ENCODE measurements around the gene PMPCA.
A peak's percentile ranks its signal among the peaks of the same experiment; 100 is the strongest.
"Not testable (repeated sequence)": the region's sequence is repeated elsewhere in the genome, so short reads cannot be mapped to it uniquely, and the experiment has no call there.

The PMPCA gene

GRCh38 chr9:136394312-136395019, 16.0 kb upstream of the PMPCA start:
- DNase-seq (ENCODE audit: low read depth in 2 of 2) = no peak

DNA sequence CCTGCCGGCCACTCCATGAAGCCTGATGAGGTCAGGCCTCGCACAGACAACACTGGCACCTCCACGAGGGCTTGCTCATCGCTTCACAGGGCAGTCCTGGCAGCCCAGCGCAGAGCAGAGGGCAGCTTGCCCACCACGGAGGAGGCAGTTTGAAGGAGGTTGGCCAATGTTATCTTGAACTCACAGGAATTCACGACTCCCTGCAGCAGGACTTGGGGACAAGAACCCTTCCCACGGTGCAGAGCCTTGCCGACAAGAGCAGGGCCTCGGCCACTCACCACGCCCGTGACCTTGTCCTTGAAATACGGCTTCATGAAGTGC, 15.5 kb upstream of the PMPCA start:
- DNase-seq (ENCODE audit: low read depth in 2 of 2) = no peak

- DNase-seq (ENCODE audit: low read depth in 2 of 2) = no peak
Observed at GRCh38 chr9:136395345-136396218, 14.9 kb upstream of the PMPCA start.

- no peak for DNase-seq (ENCODE audit: low read depth in 2 of 2)
Observed at GRCh38 chr9:136396219-136396515, 14.3 kb upstream of the PMPCA start.

DNA sequence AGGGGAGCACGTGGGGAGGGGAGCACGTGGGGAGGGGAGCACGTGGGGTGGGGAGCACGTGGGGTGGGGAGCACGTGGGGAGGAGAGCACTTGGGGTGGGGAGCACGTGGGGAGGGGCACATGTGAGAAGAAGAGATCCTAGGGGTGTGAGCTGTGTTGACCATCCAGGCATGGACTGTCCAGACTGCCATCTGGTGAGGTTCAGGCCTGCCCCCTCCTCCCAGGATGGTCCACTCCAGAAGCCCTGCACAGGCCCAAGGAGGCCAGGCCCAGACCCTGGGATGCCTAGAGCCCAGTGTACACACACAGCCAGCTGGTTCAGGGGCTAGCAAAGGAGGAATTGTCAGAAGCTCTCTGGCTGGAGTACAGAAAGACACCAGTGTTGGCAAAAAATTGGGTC, 12.8 kb upstream of the PMPCA start:
- DNase-seq (ENCODE audit: low read depth in 2 of 2) = no peak

DNA sequence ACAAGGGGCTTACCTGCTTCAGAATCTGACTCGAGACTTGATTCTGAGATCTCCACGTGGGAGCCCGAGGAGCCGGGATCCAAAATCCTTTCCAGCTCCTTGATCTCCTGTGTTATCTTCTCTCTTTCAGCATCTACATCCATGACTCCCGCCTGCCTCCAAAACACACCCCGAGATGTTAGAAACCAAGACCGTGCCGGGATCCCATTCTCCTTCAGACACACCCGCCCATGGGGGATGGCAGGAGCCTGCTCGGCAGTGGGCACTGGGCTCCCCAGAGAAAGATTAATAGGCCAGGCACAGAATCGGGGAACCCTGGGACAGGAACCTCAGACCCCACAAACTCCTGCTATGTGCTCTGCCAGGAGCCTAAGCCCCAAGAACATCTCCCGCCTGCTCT, 12.2 kb upstream of the PMPCA start:
- DNase-seq (ENCODE audit: low read depth in 2 of 2) = no peak

DNA sequence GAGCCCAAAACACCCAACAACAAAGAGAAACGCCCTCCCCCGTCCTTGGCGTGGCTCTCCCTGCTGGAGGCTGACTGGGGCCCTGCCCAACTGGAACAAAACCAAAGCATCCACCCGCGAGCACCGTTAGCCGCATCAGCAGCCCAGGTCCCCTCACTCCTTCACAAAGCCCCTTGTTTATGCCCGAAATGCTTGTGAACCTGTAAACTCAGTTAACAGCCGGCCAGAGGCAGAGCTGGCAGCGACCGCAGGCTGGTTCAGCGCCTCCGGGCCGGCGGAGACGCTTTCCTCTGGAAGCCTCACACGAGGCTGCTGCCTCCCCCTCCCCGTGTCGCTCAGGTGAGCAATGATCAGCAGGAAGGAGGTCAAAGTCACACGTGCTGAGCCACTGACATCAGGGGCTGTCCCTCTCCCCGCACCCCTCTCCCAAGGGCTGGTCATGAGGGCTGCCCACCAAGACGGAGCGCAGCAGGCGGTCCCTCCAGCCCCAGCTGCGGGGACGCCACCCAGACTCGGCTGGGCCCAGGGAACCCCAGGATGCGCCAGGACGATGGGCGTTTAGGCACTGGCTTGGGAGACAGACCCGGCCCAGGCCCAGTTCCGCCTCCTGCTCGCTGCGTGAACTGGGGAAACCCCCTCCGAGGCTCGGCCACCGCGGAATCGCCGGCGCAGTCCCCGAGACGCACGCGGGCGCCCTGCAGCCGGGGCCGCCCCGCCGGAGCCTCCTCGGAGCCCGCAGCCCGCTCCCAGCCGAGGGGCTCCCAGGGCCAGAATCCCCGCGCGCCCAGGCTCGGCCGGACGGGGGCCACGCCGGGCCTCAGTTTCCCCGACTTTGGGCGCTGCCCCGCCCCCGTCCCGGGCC, 11.1 kb upstream of the PMPCA start:
- DNase-seq (ENCODE audit: low read depth in 2 of 2) = no peak

- peak; percentile 60 to 73 for DNase-seq (ENCODE audit: low read depth in 2 of 2)
Observed at GRCh38 chr9:136400038-136400834, 10.2 kb upstream of the PMPCA start, which contains the start of gene SNAPC4. TSS of gene SNAPC4 (minus strand) at chr9:136400170. CDS start at chr9:136398428, 1,742 bp downstream.

- no peak for DNase-seq (ENCODE audit: low read depth in 2 of 2)
Observed at GRCh38 chr9:136401173-136401922, 9.1 kb upstream of the PMPCA start.

GRCh38 chr9:136402067-136402466, 8.4 kb upstream of the PMPCA start:
- no peak for DNase-seq (ENCODE audit: low read depth in 2 of 2)

DNA sequence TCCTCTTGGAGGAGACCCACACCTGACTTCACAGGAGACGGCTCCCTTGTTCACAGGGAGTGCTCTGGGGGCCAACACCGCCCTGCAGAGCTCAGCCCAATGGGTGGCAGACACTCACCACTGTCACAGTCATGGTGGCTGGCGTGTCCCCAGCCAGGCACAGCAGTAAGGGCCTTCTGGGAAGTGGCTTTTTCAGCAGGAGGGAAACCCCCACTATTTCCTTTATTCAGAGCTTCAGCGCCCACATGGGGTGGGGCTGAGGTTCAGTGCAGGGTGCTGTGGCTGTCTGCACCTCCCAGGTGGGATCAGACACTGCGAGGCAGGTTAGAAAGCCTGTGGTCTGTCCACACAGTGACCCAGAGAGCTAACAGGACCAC, 6.9 kb upstream of the PMPCA start:
- DNase-seq (ENCODE audit: low read depth in 2 of 2) = peak; percentile 59 to 73

DNA sequence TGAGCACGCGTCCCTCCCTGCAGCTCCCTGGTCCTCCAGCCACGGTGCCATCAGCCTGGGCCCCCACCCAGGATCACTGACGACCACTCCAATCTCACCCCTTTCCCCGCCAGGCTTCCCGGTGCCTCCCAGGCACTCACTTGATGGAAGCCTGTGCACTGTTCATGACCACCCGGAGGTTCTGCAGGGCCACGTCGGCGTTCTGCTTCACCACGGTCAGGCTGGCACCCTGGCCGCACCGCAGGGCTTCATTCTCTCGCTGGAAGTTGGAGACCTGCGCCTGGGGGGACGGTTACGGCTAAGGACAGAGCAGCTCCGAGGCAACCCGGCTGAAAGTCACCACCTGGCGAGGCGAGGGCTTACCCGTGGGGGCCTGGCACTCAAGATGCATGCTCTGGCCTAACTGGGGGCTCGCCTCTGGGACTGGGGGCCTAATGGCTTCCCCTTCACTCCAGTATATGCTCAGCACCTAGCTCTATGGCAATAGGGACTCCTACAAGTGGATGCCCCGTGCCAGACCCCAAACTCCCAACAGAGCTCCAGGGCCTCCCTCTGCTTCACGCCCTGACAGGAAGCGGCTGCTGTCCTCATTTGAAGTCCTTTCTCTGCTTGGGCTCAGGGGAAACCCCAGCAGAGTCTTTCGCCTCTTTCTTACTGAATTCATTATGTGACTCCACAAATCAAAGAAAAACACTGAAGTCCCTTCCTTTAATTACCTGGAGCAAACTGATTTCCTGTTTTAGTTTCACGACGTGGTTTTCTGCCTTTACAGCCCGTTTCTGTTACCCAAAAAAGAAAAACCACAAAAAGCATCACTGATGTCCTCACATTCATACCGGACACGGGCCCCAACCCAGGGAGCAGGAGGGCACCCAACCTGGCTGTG, 6.3 kb upstream of the PMPCA start:
- DNase-seq (ENCODE audit: low read depth in 2 of 2) = no peak

DNA sequence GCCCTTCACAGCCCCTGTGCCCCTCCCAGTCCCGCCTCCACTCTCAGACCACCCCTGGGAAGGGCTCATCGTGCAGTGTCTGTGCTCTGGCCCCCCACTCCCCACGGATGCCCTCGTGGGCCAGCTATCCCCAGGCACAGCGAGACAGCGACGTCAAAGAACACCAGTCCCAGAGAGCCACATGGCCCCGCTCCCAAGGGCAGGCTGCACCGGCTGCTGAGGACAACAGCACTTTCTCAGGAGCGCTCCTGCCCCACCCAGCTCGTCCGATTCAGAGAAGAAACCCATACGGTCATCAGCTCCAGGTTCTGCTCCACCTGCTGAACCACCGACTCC, 5.7 kb upstream of the PMPCA start:
- DNase-seq (ENCODE audit: low read depth in 2 of 2) = no peak

- DNase-seq (ENCODE audit: low read depth in 2 of 2) = no peak
Observed at GRCh38 chr9:136405481-136405880, 5.0 kb upstream of the PMPCA start.

DNA sequence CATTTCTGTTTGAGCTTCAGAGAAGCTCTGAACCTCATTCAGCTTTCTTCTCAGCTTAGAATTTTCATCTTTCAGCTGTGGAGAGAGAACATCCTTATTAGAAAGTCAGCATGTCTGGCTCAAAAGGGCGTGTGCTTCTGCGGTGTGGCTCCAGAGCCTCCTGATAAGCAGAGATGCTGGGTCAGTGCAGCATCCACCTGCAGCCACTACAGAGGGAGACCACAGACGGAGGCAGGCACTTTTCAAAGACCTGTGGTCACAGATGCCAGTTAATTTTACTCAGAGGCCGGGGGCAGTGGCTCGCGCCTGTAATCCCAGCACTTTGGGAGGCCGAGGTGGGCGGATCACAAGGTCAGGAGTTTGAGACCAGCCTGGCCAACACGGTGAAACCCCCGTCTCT, 4.6 kb upstream of the PMPCA start:
- not testable (repeated sequence) for DNase-seq (ENCODE audit: low read depth in 2 of 2)

DNA sequence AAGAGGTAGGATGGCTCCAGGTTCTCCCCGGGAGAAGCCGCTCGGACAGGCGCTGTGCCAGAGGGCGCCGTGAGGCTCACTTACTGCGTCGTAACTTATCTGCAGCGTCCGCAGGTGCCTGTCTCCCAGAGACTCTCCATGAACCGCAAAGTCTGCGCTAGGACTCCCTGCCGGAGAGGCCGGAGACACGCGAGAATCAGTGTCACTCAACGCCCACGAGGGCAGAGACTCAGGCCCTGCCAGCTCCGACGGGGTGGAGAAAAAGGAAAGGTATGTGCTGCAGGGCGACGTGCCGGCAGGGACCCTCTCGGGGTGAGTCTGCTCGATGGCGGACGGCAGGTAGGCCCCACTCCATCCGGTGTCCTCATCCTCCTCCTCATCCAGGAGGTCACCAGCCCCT, 3.4 kb upstream of the PMPCA start:
- not testable (repeated sequence) for DNase-seq (ENCODE audit: low read depth in 2 of 2)

- DNase-seq (ENCODE audit: low read depth in 2 of 2) = no peak
Observed at GRCh38 chr9:136407911-136408310, 2.5 kb upstream of the PMPCA start.

GRCh38 chr9:136409557-136410455, 652 bp upstream of the PMPCA start:
- no peak for DNase-seq (ENCODE audit: low read depth in 2 of 2)

DNA sequence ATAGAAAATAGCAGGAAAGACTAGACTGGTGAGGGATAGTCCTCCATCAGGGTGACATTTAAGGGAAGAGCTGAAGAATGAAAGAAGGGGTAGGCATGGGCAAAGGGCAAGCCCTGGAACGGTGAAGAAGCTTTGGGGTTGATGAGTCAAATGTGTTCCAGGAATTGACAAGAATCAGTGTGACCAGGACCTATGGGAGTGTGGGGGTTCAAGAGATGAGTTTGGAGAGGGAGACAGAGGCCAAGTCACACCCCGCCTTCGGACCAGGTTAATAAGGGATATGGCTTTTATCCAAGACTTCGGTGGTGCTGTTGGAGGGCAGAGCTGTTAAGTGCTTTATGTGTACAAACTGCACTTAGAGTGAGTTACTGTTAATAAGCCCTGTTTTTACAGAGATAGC, 920 bp downstream of the PMPCA start:
- no peak for DNase-seq (ENCODE audit: low read depth in 2 of 2)
